ENCODE data around the gene ZNF274. TPM values are rescaled to one million over a fixed set of nuclear protein-coding genes. Genes with fewer than 3 reads are reported as not detected.

Gene ZNF274
- total RNA-seq, 2 experiments from 2014 or later = 36.2 to 36.4 TPM

- no peaks in the 10 kb centered on the region for H4K20me1 ChIP-seq (ENCODE audit: insufficient read depth, low read length)
- no peak for TF ChIP-seq CTCF (conservative IDR thresholded peaks at IDR 0.05; ENCODE audit: low read length)
- TF ChIP-seq EZH2phosphoT487 (IDR thresholded peaks at IDR 0.05; ENCODE audit: borderline replicate concordance, low read depth, low read length) = no peak
- no peaks in the 10 kb centered on the region for H3K9me2 ChIP-seq (ENCODE audit: insufficient read depth, low read length)
- no peaks in the 10 kb centered on the region for H3K79me2 ChIP-seq (ENCODE audit: insufficient read depth, low read depth, low read length)
- H3K4me1 ChIP-seq (ENCODE audit: insufficient read depth, low read length, poor library complexity, severe bottlenecking) = no peaks in the 10 kb centered on the region
- BruUV-seq (replicated peaks) = no TSS peak
- DNase-seq (ENCODE audit: low spot score) = no peak
- peaks cover 33% of the 10 kb centered on the region for H3K9me3 ChIP-seq (ENCODE audit: low read length)
- H3K27ac ChIP-seq (ENCODE audit: low read depth, low read length, poor library complexity, severe bottlenecking) = no peak overlapping the region
- POLR2A ChIA-PET = interaction anchor here (0.6 kb wide), 1 partner anchor 77 kb away, joined by 3 read pairs; no protein-coding TSS in a partner anchor
- no peak overlapping the region for H3K4me3 ChIP-seq (ENCODE audit: low read depth, low read length, poor library complexity, severe bottlenecking)
- CTCF ChIA-PET (ENCODE audit: unreplicated experiment) = no interaction called here
- H2AFZ ChIP-seq (ENCODE audit: low read length) = no peak overlapping the region
- no peak overlapping the region for H3K4me2 ChIP-seq (ENCODE audit: low read length)
- H3K36me3 ChIP-seq (ENCODE audit: insufficient read depth, low read length) = peaks cover 67% of the 10 kb centered on the region
- intact Hi-C loops (cut with micrococcal nuclease; ENCODE audit: unreplicated experiment) = no loop called here
These were observed 30.2 kb downstream of the ZNF274 start for GRCh38 chr19:58213075-58213369.

GRCh38 chr19:58217069-58217481 is 34.2 kb downstream of the ZNF274 start:
- POLR2A ChIA-PET = no interaction called here
- no peak overlapping the region for H3K27ac ChIP-seq (ENCODE audit: low read depth, low read length, poor library complexity, severe bottlenecking)
- peaks cover 26% of the 10 kb centered on the region for H3K36me3 ChIP-seq (ENCODE audit: insufficient read depth, low read length)
- TF ChIP-seq CTCF (conservative IDR thresholded peaks at IDR 0.05; ENCODE audit: low read length) = no peak
- no peak for TF ChIP-seq EZH2phosphoT487 (IDR thresholded peaks at IDR 0.05; ENCODE audit: borderline replicate concordance, low read depth, low read length)
- no peaks in the 10 kb centered on the region for H4K20me1 ChIP-seq (ENCODE audit: insufficient read depth, low read length)
- CTCF ChIA-PET (ENCODE audit: unreplicated experiment) = no interaction called here
- no peak overlapping the region for H3K4me3 ChIP-seq (ENCODE audit: low read depth, low read length, poor library complexity, severe bottlenecking)
- DNase-seq (ENCODE audit: low spot score) = no peak
- H3K4me2 ChIP-seq (ENCODE audit: low read length) = no peak overlapping the region
- BruUV-seq (replicated peaks) = no TSS peak
- intact Hi-C loops (cut with micrococcal nuclease; ENCODE audit: unreplicated experiment) = no loop called here
- no peaks in the 10 kb centered on the region for H3K9me2 ChIP-seq (ENCODE audit: insufficient read depth, low read length)
- no peaks in the 10 kb centered on the region for H3K4me1 ChIP-seq (ENCODE audit: insufficient read depth, low read length, poor library complexity, severe bottlenecking)
- H2AFZ ChIP-seq (ENCODE audit: low read length) = no peak overlapping the region
- peaks cover 17% of the 10 kb centered on the region for H3K9me3 ChIP-seq (ENCODE audit: low read length)
- H3K79me2 ChIP-seq (ENCODE audit: insufficient read depth, low read depth, low read length) = no peaks in the 10 kb centered on the region

- BruUV-seq (replicated peaks) = no TSS peak
- H3K79me2 ChIP-seq (ENCODE audit: insufficient read depth, low read depth, low read length) = no peaks in the 10 kb centered on the region
- H4K20me1 ChIP-seq (ENCODE audit: insufficient read depth, low read length) = no peaks in the 10 kb centered on the region
- H3K9me2 ChIP-seq (ENCODE audit: insufficient read depth, low read length) = no peaks in the 10 kb centered on the region
- intact Hi-C loops (cut with micrococcal nuclease; ENCODE audit: unreplicated experiment) = loop anchor here (2.0 kb wide), 2 partner anchors 249 to 301 kb away; partner anchors contain the start of genes ZBTB45 and ZNF324
- H3K27ac ChIP-seq (ENCODE audit: low read depth, low read length, poor library complexity, severe bottlenecking) = no peak overlapping the region
- DNase-seq (ENCODE audit: low spot score) = no peak
- CTCF ChIA-PET (ENCODE audit: unreplicated experiment) = no interaction called here
- peaks cover 19% of the 10 kb centered on the region for H3K36me3 ChIP-seq (ENCODE audit: insufficient read depth, low read length)
- POLR2A ChIA-PET = no interaction called here
- peaks cover 10% of the 10 kb centered on the region for H3K9me3 ChIP-seq (ENCODE audit: low read length)
- no peak overlapping the region for H3K4me2 ChIP-seq (ENCODE audit: low read length)
- H2AFZ ChIP-seq (ENCODE audit: low read length) = no peak overlapping the region
- H3K4me3 ChIP-seq (ENCODE audit: low read depth, low read length, poor library complexity, severe bottlenecking) = no peak overlapping the region
- no peaks in the 10 kb centered on the region for H3K4me1 ChIP-seq (ENCODE audit: insufficient read depth, low read length, poor library complexity, severe bottlenecking)
- no peak for TF ChIP-seq CTCF (conservative IDR thresholded peaks at IDR 0.05; ENCODE audit: low read length)
- TF ChIP-seq EZH2phosphoT487 (IDR thresholded peaks at IDR 0.05; ENCODE audit: borderline replicate concordance, low read depth, low read length) = no peak
These were observed 34.9 kb downstream of the ZNF274 start for GRCh38 chr19:58217607-58218391.

All from OCI-LY7 (cell line).